Type B pancreatic cell (in vitro differentiated cells): ENCODE data around the gene EPS15. TPM values are rescaled to one million over a fixed set of nuclear protein-coding genes. Genes with fewer than 3 reads are reported as not detected.

Experiments used
- DNase-seq: peaks from one replicate; pipeline ENCODE4 v3.0.0; 2021; ENCODE audit warnings: mixed read lengths; ENCODE audit not compliant: unreplicated experiment; ENCODE audit errors: extremely low spot score
- H3K27ac Mint-ChIP-seq: 2 replicates; pipeline ENCODE4 v1.8.0; 2021; ENCODE audit warnings: mild to moderate bottlenecking, mixed read lengths
- H3K27me3 Mint-ChIP-seq: 2 replicates; pipeline ENCODE4 v1.8.0; 2021; ENCODE audit warnings: mixed read lengths
- H3K36me3 Mint-ChIP-seq: 2 replicates; pipeline ENCODE4 v1.8.0; 2021; ENCODE audit warnings: mixed read lengths
- H3K4me1 Mint-ChIP-seq: one replicate; pipeline ENCODE4 v1.8.0; 2021; ENCODE audit warnings: mixed read lengths; ENCODE audit not compliant: unreplicated experiment
- H3K4me3 Mint-ChIP-seq: 2 replicates; pipeline ENCODE4 v1.8.0; 2021; ENCODE audit warnings: mild to moderate bottlenecking, mixed read lengths
- H3K9me3 Mint-ChIP-seq: 2 replicates; pipeline ENCODE4 v1.8.0; 2021; ENCODE audit warnings: mixed read lengths
- total RNA-seq: library from RNA; stranded (reverse); gene quantifications from 2 replicates; pipeline ENCODE4 v1.2.1, GENCODE V29; 2021; ENCODE audit warnings: low replicate concordance
- TF ChIP-seq, protein P1 (sequence below): fragments of 200-600 bp; sonication (generic); conservative IDR thresholded peaks from 2 replicates; pipeline ENCODE4 v1.5.0; 2021; ENCODE audit warnings: antibody characterized with exemption, mild to moderate bottlenecking

The EPS15 gene
- total RNA-seq, 1 donor from 2014 or later, result 49.4 TPM

DNA sequence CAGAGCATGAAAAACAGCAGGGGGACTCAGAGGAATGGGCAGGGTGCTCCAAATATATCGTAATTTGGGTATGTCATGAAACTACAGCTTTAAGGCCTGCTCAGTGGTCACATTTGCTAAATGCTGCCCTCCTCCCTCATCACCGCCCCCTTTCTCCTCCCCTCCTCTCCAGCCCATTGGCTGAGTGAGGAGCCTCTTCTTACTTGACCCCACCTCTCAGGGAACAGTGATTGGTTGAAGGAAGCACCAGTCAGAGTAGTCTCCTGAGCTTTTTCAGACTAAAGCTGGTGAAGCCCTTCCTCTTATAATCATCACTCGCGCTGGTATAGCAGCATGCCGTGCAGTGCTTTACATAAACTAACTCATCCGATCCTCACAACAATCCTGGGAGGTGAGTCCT lies 178.7 kb downstream of the EPS15 start:
- Mint-ChIP-seq H3K9me3 (no peaks in the 10 kb centered on the region), H3K4me1 (no peaks in the 10 kb centered on the region)
- DNase-seq, result peak; percentile 47

DNA sequence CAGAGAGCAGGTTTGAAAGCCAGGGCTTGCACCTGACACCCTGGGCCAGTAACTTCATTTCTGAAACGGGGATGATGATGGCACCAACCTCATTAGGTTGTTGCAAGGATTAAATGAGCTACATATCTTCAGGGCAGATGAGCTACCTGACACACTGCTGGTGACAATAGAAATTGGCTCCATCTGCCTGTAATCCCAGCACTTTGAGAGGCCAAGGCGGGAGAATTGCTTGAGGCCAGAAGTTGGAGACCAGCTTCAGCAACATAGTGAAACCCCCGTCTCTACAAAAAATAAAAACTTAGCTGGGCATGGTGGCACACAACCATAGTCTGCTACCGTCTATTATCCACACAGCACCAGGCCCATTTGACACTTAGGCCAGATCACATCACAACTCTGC lies 182.4 kb downstream of the EPS15 start:
- Mint-ChIP-seq H3K4me3 (no peak overlapping the region), H3K4me1 (no peaks in the 10 kb centered on the region), H3K36me3 (no peaks in the 10 kb centered on the region), H3K27ac (no peak overlapping the region), H3K9me3 (no peaks in the 10 kb centered on the region), H3K27me3 (peaks cover under 1% of the 10 kb centered on the region)
- DNase-seq, result peak; percentile 29
- TF ChIP-seq, protein P1, sequence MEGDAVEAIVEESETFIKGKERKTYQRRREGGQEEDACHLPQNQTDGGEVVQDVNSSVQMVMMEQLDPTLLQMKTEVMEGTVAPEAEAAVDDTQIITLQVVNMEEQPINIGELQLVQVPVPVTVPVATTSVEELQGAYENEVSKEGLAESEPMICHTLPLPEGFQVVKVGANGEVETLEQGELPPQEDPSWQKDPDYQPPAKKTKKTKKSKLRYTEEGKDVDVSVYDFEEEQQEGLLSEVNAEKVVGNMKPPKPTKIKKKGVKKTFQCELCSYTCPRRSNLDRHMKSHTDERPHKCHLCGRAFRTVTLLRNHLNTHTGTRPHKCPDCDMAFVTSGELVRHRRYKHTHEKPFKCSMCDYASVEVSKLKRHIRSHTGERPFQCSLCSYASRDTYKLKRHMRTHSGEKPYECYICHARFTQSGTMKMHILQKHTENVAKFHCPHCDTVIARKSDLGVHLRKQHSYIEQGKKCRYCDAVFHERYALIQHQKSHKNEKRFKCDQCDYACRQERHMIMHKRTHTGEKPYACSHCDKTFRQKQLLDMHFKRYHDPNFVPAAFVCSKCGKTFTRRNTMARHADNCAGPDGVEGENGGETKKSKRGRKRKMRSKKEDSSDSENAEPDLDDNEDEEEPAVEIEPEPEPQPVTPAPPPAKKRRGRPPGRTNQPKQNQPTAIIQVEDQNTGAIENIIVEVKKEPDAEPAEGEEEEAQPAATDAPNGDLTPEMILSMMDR, result no peak

More for the DNA sequence above, 178.7 kb downstream of the EPS15 start:
- no peak overlapping the region for H3K4me3 Mint-ChIP-seq
- peaks cover 30% of the 10 kb centered on the region for H3K27me3 Mint-ChIP-seq
- H3K27ac Mint-ChIP-seq, result no peak overlapping the region
- TF ChIP-seq, protein P1, result no peak
- no peaks in the 10 kb centered on the region for H3K36me3 Mint-ChIP-seq

DNA sequence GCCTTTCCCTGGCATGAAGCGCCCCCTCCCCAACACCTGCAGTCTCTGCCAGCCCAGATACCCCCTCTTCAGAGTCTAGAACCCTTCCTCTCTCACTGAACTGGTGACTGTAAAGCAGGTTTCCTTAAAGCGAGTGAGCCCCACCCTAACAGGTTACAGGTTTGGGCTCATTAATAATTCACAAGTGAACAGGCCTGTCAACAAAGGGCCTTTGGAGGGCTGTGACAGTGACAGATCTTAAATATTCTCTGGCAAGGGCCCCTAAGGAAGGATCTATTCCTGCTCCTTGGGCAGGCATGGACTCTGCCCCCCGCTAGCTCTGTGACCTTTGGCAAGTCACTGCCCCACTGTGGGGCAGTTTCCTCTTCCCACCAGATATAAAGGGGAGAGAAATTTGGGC lies 183.1 kb downstream of the EPS15 start:
- TF ChIP-seq, protein P1, result no peak
- Mint-ChIP-seq H3K27me3 (peaks cover 5% of the 10 kb centered on the region), H3K4me1 (peaks cover 6% of the 10 kb centered on the region), H3K4me3 (peak overlapping the region; percentile 72), H3K36me3 (no peaks in the 10 kb centered on the region), H3K27ac (peak overlapping the region; percentile 56), H3K9me3 (no peaks in the 10 kb centered on the region)
- DNase-seq, result peak; percentile 42

DNA sequence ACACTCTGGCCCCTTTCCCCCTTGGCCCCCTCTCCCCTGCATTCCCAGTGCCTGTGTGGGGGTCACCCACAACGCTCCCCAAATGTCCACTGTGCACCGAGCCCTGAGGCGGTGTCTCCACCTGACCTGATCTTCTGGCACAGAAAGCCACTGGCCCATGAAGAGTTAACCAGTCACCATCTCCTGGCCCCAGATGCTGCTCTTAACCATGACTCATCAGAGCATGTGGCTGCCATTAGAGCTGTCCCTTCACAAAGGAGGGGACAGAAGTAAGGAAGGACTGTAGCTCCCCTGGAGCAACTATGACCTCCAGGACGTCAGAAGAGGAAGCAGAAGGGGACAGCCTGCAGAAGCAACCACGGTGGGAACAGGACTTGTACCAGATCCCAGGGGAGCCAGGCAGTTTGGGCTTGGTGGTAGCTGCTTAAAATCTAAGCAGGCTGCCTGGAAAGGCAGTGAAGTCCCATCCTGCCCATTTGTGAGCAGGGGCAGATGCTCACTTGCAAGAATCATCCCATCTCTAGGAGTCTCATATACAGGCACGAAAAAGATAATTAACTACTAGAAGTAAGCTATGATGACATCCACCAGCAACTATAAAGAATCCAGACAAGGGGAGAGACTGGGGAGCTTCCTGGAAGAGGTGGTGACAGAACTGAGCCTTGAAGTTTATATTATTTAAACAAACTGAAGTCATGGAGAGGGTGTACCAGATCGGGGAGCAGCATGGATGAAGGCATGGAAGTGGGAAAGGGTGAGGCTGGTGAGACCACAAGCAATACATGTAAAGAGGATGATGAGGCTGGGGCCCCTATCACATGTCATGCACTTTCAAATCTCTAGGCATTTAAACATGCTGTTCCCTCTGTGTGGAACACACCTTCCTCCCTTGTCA lies 187.6 kb downstream of the EPS15 start:
- H3K4me3 Mint-ChIP-seq, result peak overlapping the region; percentile 96
- TF ChIP-seq, protein P1, result no peak
- H3K9me3 Mint-ChIP-seq, result no peaks in the 10 kb centered on the region
- no peaks in the 10 kb centered on the region for H3K36me3 Mint-ChIP-seq
- peaks cover 16% of the 10 kb centered on the region for H3K27me3 Mint-ChIP-seq
- H3K4me1 Mint-ChIP-seq, result peaks cover 7% of the 10 kb centered on the region
- no peak for DNase-seq
- peak overlapping the region; percentile 93 for H3K27ac Mint-ChIP-seq

DNA sequence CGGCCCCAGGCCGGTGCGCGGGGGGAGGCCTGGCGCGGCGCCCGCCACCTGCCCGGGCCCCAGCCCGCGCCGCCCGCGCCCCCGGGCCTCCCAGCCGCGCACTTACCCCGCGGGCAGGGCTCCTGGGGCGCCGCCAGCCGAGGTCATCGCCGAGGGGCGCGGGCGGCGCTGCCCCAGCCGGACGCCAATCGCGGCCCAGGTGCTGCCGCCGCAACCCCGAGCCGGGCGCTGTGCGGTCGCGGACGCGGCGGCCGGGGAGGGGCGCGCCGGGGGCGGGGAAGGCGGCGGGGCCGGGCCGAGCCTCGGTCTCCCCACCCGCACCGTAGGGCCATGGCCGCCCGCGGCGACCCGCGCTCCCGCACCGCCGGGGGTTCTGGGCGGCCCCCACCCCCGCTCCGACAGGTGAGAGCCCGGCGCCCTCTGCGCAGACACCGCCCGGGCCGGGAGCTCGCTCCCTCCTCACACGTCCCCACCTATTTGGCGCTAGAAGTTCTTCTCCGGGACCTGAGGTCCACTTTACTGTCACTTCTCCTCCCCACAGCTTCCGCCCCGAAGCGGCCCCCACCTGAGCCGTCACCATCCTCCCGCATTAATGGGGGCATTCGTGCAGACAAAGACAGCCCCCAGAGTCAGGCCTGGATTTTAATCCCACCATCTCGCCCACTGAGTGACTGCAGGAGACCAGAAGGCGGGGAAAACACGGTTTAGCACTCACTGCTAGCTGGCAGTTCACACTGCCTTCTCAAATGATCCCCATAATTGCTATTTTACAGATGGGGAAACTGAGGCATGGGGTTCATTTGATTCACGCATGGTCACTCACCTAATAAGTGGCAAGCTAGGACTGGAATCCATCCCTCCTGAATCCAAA lies 188.5 kb downstream of the EPS15 start, which contains the start of gene TTC39A:
TTC39A (minus strand) TSS at position 232 of the 871 bp plus-strand sequence; CDS start at position 147, 85 bp downstream.
- no peak for DNase-seq
- no peaks in the 10 kb centered on the region for H3K36me3 Mint-ChIP-seq
- H3K9me3 Mint-ChIP-seq, result no peaks in the 10 kb centered on the region
- H3K27me3 Mint-ChIP-seq, result peaks cover 16% of the 10 kb centered on the region
- H3K4me1 Mint-ChIP-seq, result peaks cover 7% of the 10 kb centered on the region
- peak within 1 kb of the TSS; percentile 93 for H3K27ac Mint-ChIP-seq
- peak within 1 kb of the TSS; percentile 96 for H3K4me3 Mint-ChIP-seq
- TF ChIP-seq, protein P1, result no peak
